Renal cortex interstitium (tissue), 11 donors: Measurements from ENCODE around the gene ZMPSTE24. TPM values are rescaled to one million over a fixed set of nuclear protein-coding genes. Genes with fewer than 3 reads are reported as not detected.

Source experiments
- DNase-seq, 11 donors: peaks; one replicate each; pipeline ENCODE4 v3.0.0-alpha.2; 2013; ENCODE audit warnings: low read depth in 9 of 11, low spot score in 4 of 11; ENCODE audit errors: extremely low read depth in 1 of 11
- polyA plus RNA-seq, 3 donors: library from polyadenylated mRNA; unstranded; fragments of 120-200 nt; gene quantifications; one replicate each; pipeline ENCODE4 v1.2.1, GENCODE V29; 2013; ENCODE audit not compliant: insufficient read length in 3 of 3

ZMPSTE24 gene
- polyA plus RNA-seq, 3 donors: 50.1 to 60.4 (median 60.3) TPM

DNA sequence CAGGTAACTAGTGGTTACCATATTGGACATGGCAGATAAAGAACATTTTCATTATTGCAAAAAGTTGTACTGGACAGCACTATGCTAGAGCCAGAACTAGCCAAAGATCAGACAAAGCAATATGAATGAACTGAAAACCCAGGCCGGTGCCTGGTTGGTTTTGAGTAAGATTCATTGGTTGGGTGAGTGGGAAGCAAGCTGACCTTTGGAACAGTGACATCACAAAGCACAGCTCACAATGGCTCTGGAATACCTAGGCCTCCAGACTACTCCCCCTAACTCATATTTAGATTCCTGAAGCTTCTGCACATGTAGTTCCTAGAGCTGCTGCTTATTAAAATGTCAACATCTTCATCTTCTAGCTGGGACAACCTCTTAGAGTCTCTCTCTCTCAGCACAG lies 10.4 kb upstream of the ZMPSTE24 start, which contains the start of gene TMCO2:
Gene TMCO2 (plus strand): TSS at position 283 of the 400 bp plus-strand sequence. CDS start 57 bp downstream, at position 340.
- peak in 1 of 11 donors; percentile 15 for DNase-seq

DNA sequence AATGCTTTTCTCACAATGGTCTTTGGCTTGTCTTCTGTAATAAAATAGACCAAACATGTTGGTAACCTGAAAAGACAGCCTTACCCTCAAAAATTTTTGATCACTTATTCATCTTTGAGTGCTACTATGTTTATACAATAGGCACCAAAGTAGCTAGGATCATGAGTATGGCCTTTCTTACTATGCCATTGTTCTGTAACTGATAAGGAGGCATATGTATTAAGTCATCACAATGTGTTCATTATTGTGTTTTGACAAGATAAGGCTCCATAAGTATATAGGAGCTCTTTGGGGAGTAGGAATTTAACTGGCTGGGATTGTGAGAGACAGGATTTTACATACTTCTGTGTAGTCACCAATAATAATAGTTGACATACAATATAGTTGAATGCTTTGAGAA lies 9.6 kb upstream of the ZMPSTE24 start:
- no peak for DNase-seq

DNA sequence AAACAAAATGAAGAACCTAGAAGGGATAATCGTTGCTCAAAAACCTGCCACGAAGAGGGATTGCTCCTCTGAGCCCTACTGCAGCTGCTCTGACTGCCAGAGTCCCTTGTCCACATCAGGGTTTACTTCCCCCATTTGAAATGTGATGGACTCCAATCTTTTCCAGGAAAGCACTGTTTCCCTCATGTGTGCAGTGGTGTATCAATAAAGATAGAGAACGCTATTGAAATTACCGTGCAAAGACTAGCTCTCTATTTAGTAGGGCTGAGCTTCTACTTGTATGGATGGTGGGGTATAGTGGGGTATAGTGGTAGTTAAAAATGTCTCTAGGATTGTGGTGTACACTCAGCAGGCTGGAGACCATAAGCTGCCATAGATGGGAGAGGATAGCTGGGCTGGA lies 6.6 kb upstream of the ZMPSTE24 start:
- no peak for DNase-seq

DNA sequence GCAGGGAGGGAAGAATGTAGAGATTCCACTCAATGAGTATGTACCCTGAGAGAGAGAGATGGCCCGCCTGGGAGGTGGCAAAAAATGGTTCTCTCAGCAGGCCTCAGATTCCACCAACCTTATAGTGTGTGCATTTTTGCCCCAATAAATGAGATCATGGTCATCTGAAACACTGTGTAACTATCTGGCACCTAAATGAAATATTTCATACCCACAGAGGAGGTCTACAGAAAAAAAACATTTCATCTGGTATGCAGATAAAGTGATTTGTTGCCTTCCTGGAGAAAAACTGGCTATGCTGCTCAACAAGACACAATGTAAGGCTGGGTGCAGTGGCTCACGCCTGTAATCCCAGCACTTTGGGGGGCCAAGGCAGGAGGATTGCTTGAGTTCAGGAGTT lies 5.4 kb upstream of the ZMPSTE24 start:
- no peak for DNase-seq

DNA sequence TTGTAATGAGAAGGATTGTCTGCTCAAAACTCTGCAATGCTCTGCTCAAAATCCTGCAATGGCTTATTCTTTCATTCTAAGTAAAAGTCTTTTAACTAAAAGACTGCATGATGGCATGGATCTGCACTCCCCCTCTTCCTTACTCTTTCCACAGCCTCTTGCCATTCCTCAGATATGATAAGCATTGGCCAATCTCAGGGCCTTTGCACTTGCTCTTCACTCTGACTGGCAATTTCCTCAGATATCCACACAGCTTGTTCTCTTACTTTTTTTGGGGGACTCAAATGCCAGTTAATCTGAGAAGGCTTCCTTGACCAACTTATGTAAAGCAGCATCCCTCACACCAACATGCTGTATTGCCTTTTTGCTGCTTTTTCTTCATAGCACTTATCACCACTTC lies 2.8 kb upstream of the ZMPSTE24 start:
- DNase-seq: no peak

DNA sequence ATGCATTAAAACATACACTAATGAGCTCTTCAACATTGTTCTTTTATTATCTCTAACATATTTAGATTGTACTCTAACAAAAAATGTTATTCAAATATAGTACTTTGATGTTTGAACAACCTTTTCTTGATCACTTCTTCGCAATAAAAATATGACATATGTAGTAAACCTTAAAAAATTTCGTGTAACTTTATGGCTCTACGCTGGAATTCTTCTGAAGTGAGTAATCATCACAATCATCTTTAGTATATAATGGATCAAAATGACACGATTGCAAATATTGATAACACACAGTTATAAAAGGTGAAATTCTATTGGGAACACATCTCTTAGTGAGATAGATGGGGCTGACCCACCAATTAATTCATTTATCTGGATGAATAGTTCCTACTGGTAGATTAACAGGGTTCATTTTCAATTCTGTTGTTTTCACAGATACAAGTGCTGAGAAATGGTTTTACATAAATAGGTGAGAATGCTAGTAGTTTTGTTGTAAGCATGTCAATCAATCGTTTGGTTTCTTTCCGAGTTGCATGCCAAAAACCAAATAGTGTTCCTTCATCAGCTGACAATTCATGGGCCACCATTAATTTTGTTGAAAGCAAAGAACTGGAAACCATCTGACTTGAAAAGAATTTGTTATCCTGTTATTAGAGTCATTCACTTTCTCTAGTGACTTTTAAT lies 1.5 kb upstream of the ZMPSTE24 start:
- DNase-seq: no peak

DNA sequence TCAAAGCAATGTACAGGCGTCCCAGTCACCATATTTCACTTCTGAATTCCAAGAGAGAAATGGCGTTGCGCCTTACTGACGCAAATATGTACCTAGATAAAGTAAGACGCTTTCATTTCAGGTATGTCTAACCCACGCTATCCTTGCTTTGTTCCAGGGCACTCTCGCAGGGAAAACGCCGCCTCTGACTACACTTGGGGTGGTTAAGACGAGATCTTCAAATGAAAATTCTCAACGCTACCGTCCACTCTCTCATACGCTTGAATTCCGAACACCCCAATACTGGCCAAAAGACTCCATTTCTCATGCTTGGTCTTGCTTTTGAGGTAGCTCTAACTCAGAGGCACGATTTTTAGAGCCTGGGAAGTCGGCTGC lies 736 bp upstream of the ZMPSTE24 start:
- peak in 4 of 11 donors; percentile 16 to 45 (median 36) for DNase-seq

DNA sequence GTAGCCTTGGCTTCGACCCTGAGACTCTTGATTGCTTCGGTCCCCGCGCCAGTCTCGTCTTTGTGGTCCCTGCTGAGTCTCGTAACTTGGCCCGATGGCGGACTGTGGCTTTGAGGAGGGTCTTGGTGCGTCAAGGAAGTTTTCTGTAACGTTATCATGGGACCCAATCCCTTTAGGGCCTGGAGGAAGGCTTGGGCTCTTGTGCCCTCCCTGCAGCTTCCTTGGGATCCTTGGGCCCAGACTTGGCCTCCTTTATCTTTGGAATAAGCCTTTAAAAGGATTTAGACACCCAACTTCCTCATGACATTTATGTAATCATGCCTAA lies 371 bp downstream of the ZMPSTE24 start:
- peak in 2 of 11 donors; percentile 2 to 13 for DNase-seq

DNA sequence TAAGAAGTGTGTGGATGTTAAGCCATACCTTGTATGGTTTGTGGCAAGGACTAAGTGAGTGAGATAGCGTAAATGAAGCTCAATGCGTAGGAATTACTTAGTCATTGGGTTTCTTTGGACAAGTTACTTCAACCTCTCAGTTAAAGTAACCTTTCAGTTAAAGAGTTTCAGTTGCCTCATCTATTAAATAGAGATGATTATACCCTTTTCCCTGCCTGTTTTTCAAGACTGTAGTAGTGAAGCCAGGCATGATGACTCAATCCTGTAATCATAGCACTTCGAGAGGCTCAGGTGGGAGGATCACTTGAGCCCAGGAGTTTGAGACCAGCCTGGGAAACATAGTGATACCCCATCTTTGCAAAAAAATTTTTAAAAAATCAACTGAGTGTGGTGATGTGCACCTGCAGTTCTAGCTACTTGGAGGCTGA lies 6.3 kb downstream of the ZMPSTE24 start:
- no peak for DNase-seq

DNA sequence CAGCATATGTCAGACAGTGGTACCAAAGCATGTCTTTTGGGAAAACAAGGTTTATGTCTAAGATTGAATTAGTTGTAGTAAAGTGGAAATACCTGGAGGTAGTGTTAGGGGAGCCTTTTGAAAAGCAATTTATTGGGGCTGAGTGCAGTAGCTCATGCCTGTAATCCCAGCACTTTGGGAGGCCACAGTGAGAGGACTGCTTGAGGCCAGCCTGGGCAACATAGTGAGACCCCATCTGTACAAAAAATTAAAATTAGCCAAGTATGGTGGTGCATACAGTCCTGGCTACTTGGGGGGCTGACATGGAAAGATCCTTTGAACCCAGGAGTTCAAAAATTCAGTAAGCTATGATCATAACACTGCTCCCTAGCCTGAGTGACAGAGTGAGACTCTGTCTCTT lies 7.3 kb downstream of the ZMPSTE24 start:
- no peak for DNase-seq

DNA sequence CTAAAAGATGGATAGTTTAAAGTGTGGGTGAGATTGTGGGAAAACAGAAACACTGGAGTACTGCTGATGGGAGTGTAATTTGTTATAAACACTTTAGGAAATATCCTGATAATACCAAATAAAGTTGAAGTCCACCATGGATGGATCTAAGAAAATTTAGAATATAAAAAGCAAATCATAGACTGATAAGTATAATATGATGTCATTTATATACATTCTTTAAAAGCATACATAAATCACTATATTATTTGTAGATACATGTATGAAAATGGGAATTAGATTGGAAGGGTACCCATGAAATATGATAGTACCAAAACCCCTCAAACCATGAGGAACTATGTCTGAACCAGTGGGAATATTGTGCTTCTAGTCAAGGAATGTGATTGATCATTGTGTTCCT lies 7.9 kb downstream of the ZMPSTE24 start:
- DNase-seq: no peak

DNA sequence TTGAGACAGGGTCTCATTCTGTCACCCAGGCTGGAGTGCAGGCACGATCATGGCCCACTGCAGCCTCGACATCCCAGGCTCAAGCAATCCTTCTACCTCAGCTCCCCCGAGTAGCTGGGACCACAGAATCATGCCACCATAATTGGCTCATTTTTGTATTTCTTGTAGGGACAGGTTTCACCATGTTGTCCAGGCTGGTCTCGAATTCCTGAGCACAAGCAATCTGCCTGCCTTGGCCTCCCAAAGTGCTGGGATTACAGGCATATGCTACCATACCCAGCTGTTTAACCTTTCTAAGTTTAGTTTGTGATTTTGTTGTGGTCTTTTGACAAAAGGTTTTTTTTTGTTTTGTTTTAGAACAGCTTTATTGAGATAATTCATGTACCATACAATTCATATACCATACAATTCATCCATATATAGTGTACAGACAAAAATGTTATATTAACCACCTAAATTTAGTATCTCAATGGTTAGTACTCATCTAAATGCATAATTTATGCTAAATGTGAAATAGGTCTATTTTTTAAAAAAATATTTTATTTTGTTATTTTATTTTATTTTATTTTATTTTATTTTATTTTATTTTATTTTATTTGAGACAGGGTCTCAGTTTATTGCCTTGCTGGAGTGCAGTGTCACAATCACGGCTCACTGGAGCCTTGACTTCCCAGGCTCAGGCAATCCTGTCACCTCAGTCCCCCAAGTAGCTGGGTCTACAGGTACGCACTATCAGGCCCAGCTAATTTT lies 8.9 kb downstream of the ZMPSTE24 start:
- no peak for DNase-seq

DNA sequence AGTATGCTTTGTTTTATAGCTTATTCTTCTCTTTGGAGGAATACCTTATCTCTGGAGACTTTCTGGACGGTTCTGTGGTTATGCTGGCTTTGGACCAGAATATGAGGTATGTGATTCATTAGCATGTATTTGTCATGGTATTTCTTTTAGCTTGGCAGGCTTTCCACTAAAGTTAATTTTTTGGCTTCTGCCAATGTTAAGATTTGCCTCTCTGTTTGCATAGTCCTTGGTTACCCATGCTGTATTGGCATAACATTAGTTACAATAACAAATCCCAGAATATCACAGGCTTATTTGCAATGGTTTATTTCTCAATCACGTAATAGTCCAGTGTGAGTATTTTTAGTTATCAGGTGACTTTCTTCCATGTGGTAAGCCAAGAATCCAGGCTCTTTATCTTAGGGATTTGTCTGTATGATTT lies 9.7 kb downstream of the ZMPSTE24 start:
- DNase-seq: no peak

DNA sequence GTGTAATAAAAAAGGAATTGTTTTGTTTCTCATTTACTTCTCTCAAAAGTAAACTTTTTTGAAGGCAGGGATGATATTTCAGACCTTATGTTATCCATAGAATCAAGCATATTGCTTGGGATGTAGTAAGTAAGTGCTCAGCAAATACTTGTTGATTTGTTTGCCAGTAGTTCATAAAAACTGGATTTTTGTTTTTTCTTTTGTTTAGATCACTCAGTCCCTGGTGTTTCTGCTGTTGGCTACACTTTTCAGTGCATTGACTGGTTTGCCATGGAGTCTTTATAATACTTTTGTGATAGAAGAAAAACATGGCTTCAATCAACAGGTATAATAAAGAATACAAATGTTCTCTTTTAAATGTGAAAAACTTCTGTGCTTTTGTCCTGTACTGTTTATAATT lies 10.2 kb downstream of the ZMPSTE24 start:
- DNase-seq: no peak

DNA sequence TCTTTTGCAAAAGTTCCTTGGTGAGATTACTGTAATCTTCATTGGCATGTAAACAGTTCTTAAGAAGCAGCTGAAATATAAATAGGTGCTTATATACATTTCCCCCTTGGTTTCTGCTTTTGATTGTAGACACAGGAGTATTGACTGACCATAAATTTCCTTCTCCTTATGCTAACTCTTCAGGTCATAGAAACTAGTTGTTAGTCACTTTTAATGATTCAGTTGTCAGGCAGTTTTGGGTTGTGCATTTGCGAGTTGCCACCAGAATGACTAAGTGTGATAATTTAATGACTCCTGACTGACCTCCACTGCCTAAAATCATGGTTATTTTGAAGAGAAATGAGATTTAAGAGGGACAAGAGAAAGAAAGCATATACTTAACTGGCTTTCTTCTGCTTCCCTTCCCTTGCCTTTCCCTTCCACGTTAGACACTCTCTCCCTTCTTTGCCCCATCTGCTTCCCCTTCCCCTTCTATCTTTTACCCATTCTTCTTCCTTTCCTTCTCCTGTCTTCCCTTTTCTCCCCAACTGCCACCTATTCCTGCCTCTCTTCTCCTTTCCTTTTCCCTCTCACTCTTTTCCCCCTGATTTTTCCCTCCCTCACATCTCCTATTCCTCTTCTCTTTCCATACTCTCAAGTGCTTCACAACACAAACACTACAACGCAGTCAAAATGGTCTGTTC lies 12.3 kb downstream of the ZMPSTE24 start:
- no peak for DNase-seq

DNA sequence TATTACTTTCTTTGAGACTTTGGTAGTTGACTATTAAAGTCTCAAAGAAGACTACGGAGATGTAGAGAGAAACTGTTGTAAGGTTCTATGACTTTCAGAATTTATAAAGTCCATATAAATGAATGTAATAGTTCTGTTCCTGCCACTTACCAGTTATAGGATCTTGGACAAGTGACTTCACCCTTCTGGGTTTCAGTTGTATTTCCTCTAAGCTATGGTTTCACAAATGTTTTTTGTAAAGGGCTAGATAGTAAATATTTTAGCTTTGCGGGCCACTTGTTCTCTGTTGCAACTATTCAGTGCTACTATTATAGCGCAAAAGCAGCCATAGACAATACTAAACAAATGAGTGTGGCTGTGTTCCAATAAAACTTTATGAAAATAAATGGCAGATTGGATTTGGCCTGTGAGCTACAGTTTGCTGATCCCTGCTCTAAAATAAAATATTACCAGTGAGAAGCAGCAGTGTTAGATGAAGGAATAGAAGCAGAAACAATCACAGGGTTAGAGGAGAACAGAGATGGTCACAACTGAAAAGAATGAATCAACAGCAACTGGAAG lies 14.7 kb downstream of the ZMPSTE24 start:
- no peak for DNase-seq

DNA sequence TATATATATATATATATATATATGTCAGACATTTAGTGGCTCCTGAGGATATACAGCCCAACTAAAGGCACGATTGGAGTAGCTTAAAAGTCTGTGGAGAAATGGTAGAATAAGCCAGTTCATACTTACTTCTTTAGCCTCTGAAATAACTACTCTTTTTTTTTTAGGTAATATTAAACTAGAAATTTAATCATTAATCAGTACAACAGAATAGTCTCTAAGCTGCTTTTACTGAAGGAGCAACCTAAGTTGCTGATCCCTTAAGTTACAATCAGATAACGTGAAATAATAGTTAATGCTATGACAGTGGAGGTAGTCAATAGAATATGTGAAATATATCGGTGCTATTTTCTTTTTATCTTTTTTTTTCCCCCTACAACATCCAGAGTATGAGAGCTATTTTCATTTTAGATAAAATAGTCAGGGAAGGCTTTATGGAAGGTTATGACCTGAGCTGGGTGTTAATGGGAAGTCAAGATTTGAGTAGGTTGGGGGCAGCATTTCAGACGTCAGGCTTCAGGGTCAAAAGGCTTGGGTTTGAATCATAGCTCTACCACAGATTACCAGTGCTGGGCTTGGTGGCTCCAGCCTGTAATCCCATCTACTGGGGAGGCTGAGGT lies 15.6 kb downstream of the ZMPSTE24 start:
- DNase-seq: peak in 2 of 11 donors; percentile 27 to 39

DNA sequence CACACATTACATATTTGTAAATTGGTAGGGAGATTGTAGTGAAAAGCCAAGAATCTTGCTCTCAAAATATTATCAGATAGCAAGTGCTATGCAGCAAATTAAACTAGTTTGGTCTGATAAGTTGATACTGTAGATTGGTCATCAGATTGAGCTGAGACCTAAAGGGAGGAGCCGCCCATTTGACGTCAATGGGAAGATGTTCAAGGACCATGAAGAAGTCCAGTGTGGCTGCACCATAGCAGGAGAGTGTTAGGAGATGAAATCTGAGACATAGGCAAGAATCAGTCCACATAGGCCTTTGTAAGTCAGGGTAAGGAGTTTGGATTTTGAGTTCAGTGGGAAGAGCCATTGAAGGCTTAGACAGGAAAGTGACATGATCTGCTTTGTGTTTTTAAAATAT lies 16.3 kb downstream of the ZMPSTE24 start:
- no peak for DNase-seq

DNA sequence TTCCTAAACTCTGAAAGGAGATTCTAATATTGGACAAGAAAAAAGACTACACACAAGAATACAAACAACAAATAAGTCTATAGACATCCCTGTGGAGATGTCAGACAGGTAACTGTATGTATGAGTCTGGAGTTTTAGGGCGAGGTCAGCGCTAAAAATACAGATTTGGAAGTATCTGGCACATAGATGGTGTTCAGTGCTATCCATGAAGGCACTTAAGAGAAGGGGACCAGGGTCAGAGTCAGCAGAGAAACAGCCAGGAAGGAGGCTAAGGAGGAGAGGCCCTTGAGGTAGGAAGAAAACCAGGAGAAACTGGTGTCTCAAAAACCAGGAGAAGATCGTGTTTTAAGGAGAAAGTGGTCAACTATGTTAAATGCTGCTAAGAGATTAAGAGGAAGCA lies 18.1 kb downstream of the ZMPSTE24 start:
- DNase-seq: no peak

DNA sequence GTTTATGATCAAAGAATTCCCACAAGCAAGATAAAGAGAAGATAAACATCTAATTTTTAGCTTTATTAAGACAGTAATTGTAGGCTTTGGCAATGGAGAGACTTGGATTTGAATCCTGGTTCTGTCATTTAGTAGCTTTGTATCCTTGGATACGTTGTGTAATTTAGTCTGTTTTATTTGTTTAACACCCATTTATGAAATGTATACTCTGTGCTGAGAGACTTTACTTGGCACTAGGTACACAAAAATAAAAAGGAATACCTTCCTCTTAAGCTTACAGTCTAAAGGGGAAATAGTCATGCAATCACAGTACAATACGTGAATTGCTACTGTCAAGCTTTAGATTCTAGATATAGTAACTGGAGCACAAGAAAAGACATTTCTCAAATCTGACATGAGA lies 23.8 kb downstream of the ZMPSTE24 start:
- no peak for DNase-seq
